ENCODE results near the gene PRR13. TPM values are rescaled to one million over a fixed set of nuclear protein-coding genes. Genes with fewer than 3 reads are reported as not detected.

Gene PRR13
- total and polyA plus RNA-seq, 9 of the 15 experiments (the other 6 are each of a cell fraction or from before 2014, with no cell fraction given) = 117 to 835 (median 285) TPM

GRCh38 chr12:53424626-53425514 lies 16.7 kb upstream of the PRR13 start (continued):
- TF ChIP-seq DIDO1 (tag; IDR thresholded peaks at IDR 0.05; ENCODE audit: low read depth) = no peak
- no peak for TF ChIP-seq KAT8 (IDR thresholded peaks at IDR 0.05; ENCODE audit: low read depth)
- TF ChIP-seq, protein P1, sequence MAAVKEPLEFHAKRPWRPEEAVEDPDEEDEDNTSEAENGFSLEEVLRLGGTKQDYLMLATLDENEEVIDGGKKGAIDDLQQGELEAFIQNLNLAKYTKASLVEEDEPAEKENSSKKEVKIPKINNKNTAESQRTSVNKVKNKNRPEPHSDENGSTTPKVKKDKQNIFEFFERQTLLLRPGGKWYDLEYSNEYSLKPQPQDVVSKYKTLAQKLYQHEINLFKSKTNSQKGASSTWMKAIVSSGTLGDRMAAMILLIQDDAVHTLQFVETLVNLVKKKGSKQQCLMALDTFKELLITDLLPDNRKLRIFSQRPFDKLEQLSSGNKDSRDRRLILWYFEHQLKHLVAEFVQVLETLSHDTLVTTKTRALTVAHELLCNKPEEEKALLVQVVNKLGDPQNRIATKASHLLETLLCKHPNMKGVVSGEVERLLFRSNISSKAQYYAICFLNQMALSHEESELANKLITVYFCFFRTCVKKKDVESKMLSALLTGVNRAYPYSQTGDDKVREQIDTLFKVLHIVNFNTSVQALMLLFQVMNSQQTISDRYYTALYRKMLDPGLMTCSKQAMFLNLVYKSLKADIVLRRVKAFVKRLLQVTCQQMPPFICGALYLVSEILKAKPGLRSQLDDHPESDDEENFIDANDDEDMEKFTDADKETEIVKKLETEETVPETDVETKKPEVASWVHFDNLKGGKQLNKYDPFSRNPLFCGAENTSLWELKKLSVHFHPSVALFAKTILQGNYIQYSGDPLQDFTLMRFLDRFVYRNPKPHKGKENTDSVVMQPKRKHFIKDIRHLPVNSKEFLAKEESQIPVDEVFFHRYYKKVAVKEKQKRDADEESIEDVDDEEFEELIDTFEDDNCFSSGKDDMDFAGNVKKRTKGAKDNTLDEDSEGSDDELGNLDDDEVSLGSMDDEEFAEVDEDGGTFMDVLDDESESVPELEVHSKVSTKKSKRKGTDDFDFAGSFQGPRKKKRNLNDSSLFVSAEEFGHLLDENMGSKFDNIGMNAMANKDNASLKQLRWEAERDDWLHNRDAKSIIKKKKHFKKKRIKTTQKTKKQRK (IDR thresholded peaks at IDR 0.05; ENCODE audit: borderline replicate concordance, low read depth, low read length) = no peak
- TF ChIP-seq JUND (IDR thresholded peaks at IDR 0.05; ENCODE audit: borderline replicate concordance, low read depth, low read length) = no peak
- no peak; the same call in 2 of the 3 replicates for TF ChIP-seq JUND (tag; IDR thresholded peaks at IDR 0.05; ENCODE audit: borderline replicate concordance, low read depth, low read length)
- TF ChIP-seq ZEB2 (IDR thresholded peaks at IDR 0.05) = peak; percentile 34; the same call in 1 of the 2 replicates
- peak in 1 of 2 experiments; percentile 28; a peak in 1 of 4 replicates for TF ChIP-seq KDM1A (IDR thresholded peaks at IDR 0.05)
- TF ChIP-seq, protein P2, sequence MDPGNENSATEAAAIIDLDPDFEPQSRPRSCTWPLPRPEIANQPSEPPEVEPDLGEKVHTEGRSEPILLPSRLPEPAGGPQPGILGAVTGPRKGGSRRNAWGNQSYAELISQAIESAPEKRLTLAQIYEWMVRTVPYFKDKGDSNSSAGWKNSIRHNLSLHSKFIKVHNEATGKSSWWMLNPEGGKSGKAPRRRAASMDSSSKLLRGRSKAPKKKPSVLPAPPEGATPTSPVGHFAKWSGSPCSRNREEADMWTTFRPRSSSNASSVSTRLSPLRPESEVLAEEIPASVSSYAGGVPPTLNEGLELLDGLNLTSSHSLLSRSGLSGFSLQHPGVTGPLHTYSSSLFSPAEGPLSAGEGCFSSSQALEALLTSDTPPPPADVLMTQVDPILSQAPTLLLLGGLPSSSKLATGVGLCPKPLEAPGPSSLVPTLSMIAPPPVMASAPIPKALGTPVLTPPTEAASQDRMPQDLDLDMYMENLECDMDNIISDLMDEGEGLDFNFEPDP (CRISPR knock-in tag; IDR thresholded peaks at IDR 0.05) = no peak
- TF ChIP-seq E2F1 (CRISPR knock-in tag; IDR thresholded peaks at IDR 0.05) = no peak
- TF ChIP-seq, protein P3, sequence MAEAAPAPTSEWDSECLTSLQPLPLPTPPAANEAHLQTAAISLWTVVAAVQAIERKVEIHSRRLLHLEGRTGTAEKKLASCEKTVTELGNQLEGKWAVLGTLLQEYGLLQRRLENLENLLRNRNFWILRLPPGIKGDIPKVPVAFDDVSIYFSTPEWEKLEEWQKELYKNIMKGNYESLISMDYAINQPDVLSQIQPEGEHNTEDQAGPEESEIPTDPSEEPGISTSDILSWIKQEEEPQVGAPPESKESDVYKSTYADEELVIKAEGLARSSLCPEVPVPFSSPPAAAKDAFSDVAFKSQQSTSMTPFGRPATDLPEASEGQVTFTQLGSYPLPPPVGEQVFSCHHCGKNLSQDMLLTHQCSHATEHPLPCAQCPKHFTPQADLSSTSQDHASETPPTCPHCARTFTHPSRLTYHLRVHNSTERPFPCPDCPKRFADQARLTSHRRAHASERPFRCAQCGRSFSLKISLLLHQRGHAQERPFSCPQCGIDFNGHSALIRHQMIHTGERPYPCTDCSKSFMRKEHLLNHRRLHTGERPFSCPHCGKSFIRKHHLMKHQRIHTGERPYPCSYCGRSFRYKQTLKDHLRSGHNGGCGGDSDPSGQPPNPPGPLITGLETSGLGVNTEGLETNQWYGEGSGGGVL (CRISPR knock-in tag; IDR thresholded peaks at IDR 0.05) = no peak
- no peak for TF ChIP-seq CHD4 (IDR thresholded peaks at IDR 0.05; ENCODE audit: insufficient read depth, insufficient replicate concordance, low read depth, low read length, poor library complexity, severe bottlenecking)
- no peak for TF ChIP-seq ZNF23 (CRISPR knock-in tag; IDR thresholded peaks at IDR 0.05)
- no peak for TF ChIP-seq KAT2B (IDR thresholded peaks at IDR 0.05; ENCODE audit: low read depth, low read length)
- no peak for TF ChIP-seq TAL1 (IDR thresholded peaks at IDR 0.05)
- TF ChIP-seq SRSF9 (IDR thresholded peaks at IDR 0.05; ENCODE audit: borderline replicate concordance, low read depth, low read length) = no peak
- TF ChIP-seq CBX5 (IDR thresholded peaks at IDR 0.05; ENCODE audit: borderline replicate concordance, low read depth) = no peak
- TF ChIP-seq PTTG1 (tag; IDR thresholded peaks at IDR 0.05; ENCODE audit: low read depth) = no peak
- no peak for TF ChIP-seq XRCC3 (IDR thresholded peaks at IDR 0.05)

Measured in K562 (cell line).